ENCODE data around the gene DHX9.

The DHX9 gene

DNA sequence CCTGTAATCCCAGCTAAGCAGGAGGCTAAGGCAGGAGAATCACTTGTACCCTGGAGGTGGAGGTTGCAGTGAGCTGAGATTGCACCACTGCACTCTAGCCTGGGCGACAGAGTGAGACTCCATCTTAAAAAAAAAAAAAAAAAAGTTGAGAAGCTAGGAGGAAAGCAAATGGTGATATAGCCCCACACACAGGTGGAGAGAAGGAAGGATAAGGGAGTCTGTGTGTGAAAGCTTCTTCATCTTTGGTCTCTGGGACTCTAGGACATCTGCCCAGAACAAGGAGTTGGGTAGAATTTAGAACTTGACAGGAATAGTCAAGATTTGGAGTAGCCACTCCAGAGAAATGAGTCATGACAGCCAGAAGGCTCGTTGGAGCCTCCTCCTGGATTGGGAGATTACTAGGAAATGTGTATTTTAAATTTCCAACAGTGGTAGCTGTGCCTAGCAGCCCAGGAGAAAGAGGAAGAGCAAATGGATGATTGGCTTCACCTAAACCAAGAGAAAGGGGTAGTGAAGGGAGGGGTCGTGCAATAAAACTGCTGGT, 29.7 kb upstream of the DHX9 start:
- TF ChIP-seq EZH2 (IDR thresholded peaks at IDR 0.05; ENCODE audit: borderline replicate concordance, low read depth, low read length, severe bottlenecking): no peak
- TF ChIP-seq, protein P1, sequence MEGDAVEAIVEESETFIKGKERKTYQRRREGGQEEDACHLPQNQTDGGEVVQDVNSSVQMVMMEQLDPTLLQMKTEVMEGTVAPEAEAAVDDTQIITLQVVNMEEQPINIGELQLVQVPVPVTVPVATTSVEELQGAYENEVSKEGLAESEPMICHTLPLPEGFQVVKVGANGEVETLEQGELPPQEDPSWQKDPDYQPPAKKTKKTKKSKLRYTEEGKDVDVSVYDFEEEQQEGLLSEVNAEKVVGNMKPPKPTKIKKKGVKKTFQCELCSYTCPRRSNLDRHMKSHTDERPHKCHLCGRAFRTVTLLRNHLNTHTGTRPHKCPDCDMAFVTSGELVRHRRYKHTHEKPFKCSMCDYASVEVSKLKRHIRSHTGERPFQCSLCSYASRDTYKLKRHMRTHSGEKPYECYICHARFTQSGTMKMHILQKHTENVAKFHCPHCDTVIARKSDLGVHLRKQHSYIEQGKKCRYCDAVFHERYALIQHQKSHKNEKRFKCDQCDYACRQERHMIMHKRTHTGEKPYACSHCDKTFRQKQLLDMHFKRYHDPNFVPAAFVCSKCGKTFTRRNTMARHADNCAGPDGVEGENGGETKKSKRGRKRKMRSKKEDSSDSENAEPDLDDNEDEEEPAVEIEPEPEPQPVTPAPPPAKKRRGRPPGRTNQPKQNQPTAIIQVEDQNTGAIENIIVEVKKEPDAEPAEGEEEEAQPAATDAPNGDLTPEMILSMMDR (IDR thresholded peaks at IDR 0.05; ENCODE audit: borderline replicate concordance, extremely low read depth, low read length, poor library complexity, severe bottlenecking): no peak
- DNase-seq: no peak

DNA sequence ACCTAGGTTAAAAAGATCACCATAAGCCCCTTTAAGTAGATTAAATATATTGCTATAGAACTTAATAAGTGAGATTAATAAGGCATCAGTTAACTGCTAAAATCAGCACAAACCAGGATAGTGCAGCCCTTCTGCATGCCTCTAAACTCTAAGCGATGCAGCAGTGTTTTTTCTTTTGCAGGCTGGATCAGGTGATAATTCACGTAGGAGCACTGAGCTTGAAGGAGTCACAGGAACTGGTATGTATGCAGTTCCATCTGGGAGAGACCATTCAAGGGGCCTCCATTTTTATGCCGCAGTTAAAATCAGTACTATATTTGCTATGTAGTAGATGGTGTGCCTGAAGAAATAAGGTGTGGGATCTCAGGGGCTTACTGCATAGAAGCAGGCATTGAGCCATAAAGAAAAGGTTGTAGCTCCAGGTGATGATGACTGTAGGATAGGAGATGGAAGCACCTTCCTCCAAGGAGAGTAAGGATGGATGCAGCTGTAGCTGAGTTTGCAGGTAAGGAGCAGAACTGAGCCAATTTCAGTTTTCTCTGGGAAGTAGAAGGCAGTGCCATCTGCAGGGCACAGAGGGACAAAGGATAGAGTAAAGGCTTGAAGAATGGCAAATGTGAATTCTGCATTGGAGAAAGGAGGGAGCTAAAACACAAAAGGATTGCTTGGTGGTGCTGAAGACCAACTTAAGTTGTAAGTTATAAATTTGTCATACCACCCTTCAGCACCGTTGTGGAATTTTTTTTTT, 27.0 kb upstream of the DHX9 start:
- Histone ChIP-seq H2AFZ (ENCODE audit: low read depth, low read length) (no peak overlapping the region), H3K4me2 (ENCODE audit: insufficient read depth, low read length) (no peak overlapping the region), H4K20me1 (ENCODE audit: insufficient read depth, low read length) (no peaks in the 10 kb centered on the region), H3K4me3 (ENCODE audit: low read depth in 1 of 2, low read length in 2 of 2) (no peak overlapping the region), H3K36me3 (ENCODE audit: insufficient read depth, low read length) (peaks cover 12% of the 10 kb centered on the region; the same call in 1 of the 2 replicates), H3K27ac (ENCODE audit: low read length) (no peak overlapping the region), H3K79me2 (ENCODE audit: insufficient read depth, low read length) (no peaks in the 10 kb centered on the region), H3K9me3 (ENCODE audit: insufficient read depth, low read length, severe bottlenecking) (no peaks in the 10 kb centered on the region), H3K4me1 (ENCODE audit: insufficient read depth, low read length) (no peaks in the 10 kb centered on the region), H3K27me3 (ENCODE audit: insufficient read depth, low read length, poor library complexity) (no peaks in the 10 kb centered on the region), H3K9ac (ENCODE audit: low read depth, low read length) (no peak overlapping the region)
- DNase-seq (no peak), ATAC-seq (ENCODE audit: insufficient read depth, low read depth) (no peak)
- TF ChIP-seq EZH2 (IDR thresholded peaks at IDR 0.05; ENCODE audit: borderline replicate concordance, low read depth, low read length, severe bottlenecking): no peak
- TF ChIP-seq, protein P1 (IDR thresholded peaks at IDR 0.05; ENCODE audit: borderline replicate concordance, extremely low read depth, low read length, poor library complexity, severe bottlenecking): no peak

More for the DNA sequence above, 29.7 kb upstream of the DHX9 start:
- no peak overlapping the region for H3K4me3 ChIP-seq (ENCODE audit: low read depth in 1 of 2, low read length in 2 of 2)
- ATAC-seq (ENCODE audit: insufficient read depth, low read depth): no peak
- H3K4me2 ChIP-seq (ENCODE audit: insufficient read depth, low read length): no peak overlapping the region
- H4K20me1 ChIP-seq (ENCODE audit: insufficient read depth, low read length): no peaks in the 10 kb centered on the region
- no peaks in the 10 kb centered on the region for H3K4me1 ChIP-seq (ENCODE audit: insufficient read depth, low read length)
- no peak overlapping the region for H2AFZ ChIP-seq (ENCODE audit: low read depth, low read length)
- H3K27ac ChIP-seq (ENCODE audit: low read length): no peak overlapping the region
- H3K36me3 ChIP-seq (ENCODE audit: insufficient read depth, low read length): peaks cover 6% of the 10 kb centered on the region; the same call in 1 of the 2 replicates
- no peaks in the 10 kb centered on the region for H3K9me3 ChIP-seq (ENCODE audit: insufficient read depth, low read length, severe bottlenecking)
- no peak overlapping the region for H3K9ac ChIP-seq (ENCODE audit: low read depth, low read length)
- no peaks in the 10 kb centered on the region for H3K79me2 ChIP-seq (ENCODE audit: insufficient read depth, low read length)
- H3K27me3 ChIP-seq (ENCODE audit: insufficient read depth, low read length, poor library complexity): no peaks in the 10 kb centered on the region

DNA sequence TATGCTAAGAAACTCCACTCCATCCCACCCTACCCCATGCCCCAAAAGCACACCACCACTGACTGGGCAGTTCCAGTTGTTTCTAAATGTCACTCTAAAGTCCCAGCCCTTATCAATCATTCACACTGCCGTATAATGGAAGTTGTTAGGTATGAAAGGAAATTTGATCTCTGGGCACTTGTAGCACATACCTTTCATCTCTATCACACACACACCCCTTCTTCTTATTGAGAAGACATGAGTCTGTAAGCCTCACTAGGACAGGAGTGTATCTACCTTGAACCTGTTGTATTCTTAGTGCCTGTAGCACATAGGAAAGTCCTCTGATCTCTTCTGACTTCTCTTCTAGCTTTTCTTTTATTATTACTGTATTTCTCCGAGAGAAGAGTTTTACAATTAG, 22.3 kb upstream of the DHX9 start:
- DNase-seq: no peak
- H2AFZ ChIP-seq (ENCODE audit: low read depth, low read length): no peak overlapping the region
- H3K4me2 ChIP-seq (ENCODE audit: insufficient read depth, low read length): no peak overlapping the region
- no peak overlapping the region for H3K4me3 ChIP-seq (ENCODE audit: low read depth in 1 of 2, low read length in 2 of 2)
- TF ChIP-seq, protein P1 (IDR thresholded peaks at IDR 0.05; ENCODE audit: borderline replicate concordance, extremely low read depth, low read length, poor library complexity, severe bottlenecking): no peak
- TF ChIP-seq EZH2 (IDR thresholded peaks at IDR 0.05; ENCODE audit: borderline replicate concordance, low read depth, low read length, severe bottlenecking): no peak
- no peak overlapping the region for H3K27ac ChIP-seq (ENCODE audit: low read length)
- no peaks in the 10 kb centered on the region for H3K4me1 ChIP-seq (ENCODE audit: insufficient read depth, low read length)
- H4K20me1 ChIP-seq (ENCODE audit: insufficient read depth, low read length): no peaks in the 10 kb centered on the region
- no peaks in the 10 kb centered on the region for H3K9me3 ChIP-seq (ENCODE audit: insufficient read depth, low read length, severe bottlenecking)
- no peak for ATAC-seq (ENCODE audit: insufficient read depth, low read depth)
- H3K79me2 ChIP-seq (ENCODE audit: insufficient read depth, low read length): no peaks in the 10 kb centered on the region
- no peaks in the 10 kb centered on the region for H3K27me3 ChIP-seq (ENCODE audit: insufficient read depth, low read length, poor library complexity)
- H3K36me3 ChIP-seq (ENCODE audit: insufficient read depth, low read length): peaks cover 35% of the 10 kb centered on the region; the same call in 1 of the 2 replicates
- H3K9ac ChIP-seq (ENCODE audit: low read depth, low read length): no peak overlapping the region

All from DND-41 (cell line).